Purkinje cell (primary cell): Measurements from ENCODE around the gene SLC22A13. TPM values are rescaled to one million over a fixed set of nuclear protein-coding genes. Genes with fewer than 3 reads are reported as not detected.

Experiments used
- polyA plus RNA-seq: library from polyadenylated mRNA; unstranded; fragments of >200 nt; fragmentation: Nextera tagmentation; gene quantifications from 2 replicates; pipeline ENCODE4 v1.2.1, GENCODE V29; 2014

Gene SLC22A13, protein sequence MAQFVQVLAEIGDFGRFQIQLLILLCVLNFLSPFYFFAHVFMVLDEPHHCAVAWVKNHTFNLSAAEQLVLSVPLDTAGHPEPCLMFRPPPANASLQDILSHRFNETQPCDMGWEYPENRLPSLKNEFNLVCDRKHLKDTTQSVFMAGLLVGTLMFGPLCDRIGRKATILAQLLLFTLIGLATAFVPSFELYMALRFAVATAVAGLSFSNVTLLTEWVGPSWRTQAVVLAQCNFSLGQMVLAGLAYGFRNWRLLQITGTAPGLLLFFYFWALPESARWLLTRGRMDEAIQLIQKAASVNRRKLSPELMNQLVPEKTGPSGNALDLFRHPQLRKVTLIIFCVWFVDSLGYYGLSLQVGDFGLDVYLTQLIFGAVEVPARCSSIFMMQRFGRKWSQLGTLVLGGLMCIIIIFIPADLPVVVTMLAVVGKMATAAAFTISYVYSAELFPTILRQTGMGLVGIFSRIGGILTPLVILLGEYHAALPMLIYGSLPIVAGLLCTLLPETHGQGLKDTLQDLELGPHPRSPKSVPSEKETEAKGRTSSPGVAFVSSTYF
- 0.15 TPM in 1 of 2 replicates, not detected in the other for polyA plus RNA-seq

DNA sequence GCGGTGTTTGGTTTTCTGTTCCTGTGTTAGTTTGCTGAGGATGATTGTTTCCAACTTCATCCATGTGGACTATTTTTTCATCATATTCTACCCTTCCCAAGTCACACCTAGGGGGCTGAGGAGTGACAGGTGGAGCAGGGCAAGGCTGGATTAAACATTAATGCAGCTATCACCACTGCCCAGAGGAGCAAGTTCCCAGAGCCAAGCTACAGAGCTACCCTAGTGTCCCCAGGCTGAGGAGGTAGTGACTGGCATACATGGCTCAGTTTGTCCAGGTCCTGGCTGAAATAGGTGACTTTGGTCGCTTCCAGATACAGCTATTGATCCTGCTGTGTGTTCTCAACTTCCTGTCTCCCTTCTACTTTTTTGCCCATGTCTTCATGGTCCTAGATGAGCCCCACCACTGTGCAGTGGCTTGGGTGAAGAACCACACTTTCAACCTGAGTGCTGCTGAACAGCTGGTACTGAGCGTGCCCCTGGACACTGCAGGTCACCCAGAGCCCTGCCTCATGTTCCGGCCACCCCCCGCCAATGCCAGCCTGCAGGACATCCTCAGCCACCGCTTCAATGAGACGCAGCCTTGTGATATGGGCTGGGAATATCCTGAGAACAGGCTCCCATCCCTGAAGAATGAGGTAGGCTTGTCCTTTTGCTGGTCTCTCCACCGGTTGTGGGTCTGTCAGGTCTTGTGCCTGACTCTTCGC, at the start of gene SLC22A13:
Gene SLC22A13 (plus strand): TSS at position 209 of the 704 bp plus-strand sequence. CDS start 49 bp downstream, at position 258.

GRCh38 chr3:38281895-38282686, 16.5 kb downstream of the SLC22A13 start, which contains the start of gene SLC22A14:
TSS of gene SLC22A14 (plus strand) at chr3:38282294. CDS start at chr3:38306027, 23,733 bp downstream.

Other genes with a start within 250 kb of the SLC22A13 start
- gene PLCD1, start 236.2 kb upstream of the SLC22A13 start, polyA plus RNA-seq, result 6.3 and 8.4 TPM in 2 replicates
- gene DLEC1, start 226.6 kb upstream of the SLC22A13 start, polyA plus RNA-seq, result not detected in 2 replicates
- 20.7 and 21.7 TPM in 2 replicates for gene ACAA1, start 128.7 kb upstream of the SLC22A13 start, polyA plus RNA-seq
- gene MYD88, start 127.2 kb upstream of the SLC22A13 start, polyA plus RNA-seq, result not detected in 2 replicates
- gene OXSR1, start 100.3 kb upstream of the SLC22A13 start, polyA plus RNA-seq, result 11.7 and 13.2 TPM in 2 replicates
- 0.78 TPM in 1 of 2 replicates, not detected in the other for gene SLC22A14, start 16.5 kb downstream of the SLC22A13 start, polyA plus RNA-seq
- gene XYLB, start 81.0 kb downstream of the SLC22A13 start, polyA plus RNA-seq, result 0.23 TPM in 1 of 2 replicates, not detected in the other
- 0.98 and 2.2 TPM in 2 replicates for gene ACVR2B, start 188.1 kb downstream of the SLC22A13 start, polyA plus RNA-seq
- 11.1 and 16.2 TPM in 2 replicates for gene EXOG, start 230.5 kb downstream of the SLC22A13 start, polyA plus RNA-seq